Heart left ventricle (tissue), 13 donors: ENCODE results near the gene DNAAF3.

ENCODE experiments used
- POLR2A ChIP-seq, 2 donors: fragments of 450-650 bp; IDR thresholded peaks; one replicate each; pipeline ENCODE4 v1.6.1; 2017; ENCODE audit warnings: antibody characterized with exemption in 2 of 2, mild to moderate bottlenecking in 2 of 2, moderate library complexity in 2 of 2
- TF ChIP-seq, protein P1 (sequence below), 12 donors: fragments of 200-600 bp; sonication (generic) in 4 of 12; IDR thresholded peaks; one replicate each; pipeline versions ENCODE4 v1.5.0 to v1.8.0; 2018 to 2022; ENCODE audit warnings: antibody characterized with exemption in 12 of 12, mild to moderate bottlenecking in 5 of 12
- donor health status: ischemic (EF 13 %, LVEDD 7.1; RV severe dilation, severe dysfunction).
- donor health status: DM: no; HTN: yes; CAD: no.
- donor health status: DM: no; HTN: no; CAD: no.
- donor health status: ischemic (EF 25% LVEDD 6.9; RV normal size, moderate dysfunction).
- donor health status: ischemic (EF 25% LVEDD 5.7; RV mildly dilated, moderate dysfunction).
- donor health status: ischemic (EF 35%, LVEDD 5.7; RV mildly dilated, moderate dysfunction).
- donor health status: nonischemic (EF 11% LVEDD 7.7; RV severe dilation, severe dysfunction).
- donor health status: DM: yes; HTN: yes; CAD: no.
- donor health status: PGD.
- donor health status: ischemic (EF 29% LVEDD 5.4; RV normal size, mild dysfunction).
- donor health status: nonischemic (EF 23%, LVEDD 6.1; RV moderate dilation, normal function).

DNA sequence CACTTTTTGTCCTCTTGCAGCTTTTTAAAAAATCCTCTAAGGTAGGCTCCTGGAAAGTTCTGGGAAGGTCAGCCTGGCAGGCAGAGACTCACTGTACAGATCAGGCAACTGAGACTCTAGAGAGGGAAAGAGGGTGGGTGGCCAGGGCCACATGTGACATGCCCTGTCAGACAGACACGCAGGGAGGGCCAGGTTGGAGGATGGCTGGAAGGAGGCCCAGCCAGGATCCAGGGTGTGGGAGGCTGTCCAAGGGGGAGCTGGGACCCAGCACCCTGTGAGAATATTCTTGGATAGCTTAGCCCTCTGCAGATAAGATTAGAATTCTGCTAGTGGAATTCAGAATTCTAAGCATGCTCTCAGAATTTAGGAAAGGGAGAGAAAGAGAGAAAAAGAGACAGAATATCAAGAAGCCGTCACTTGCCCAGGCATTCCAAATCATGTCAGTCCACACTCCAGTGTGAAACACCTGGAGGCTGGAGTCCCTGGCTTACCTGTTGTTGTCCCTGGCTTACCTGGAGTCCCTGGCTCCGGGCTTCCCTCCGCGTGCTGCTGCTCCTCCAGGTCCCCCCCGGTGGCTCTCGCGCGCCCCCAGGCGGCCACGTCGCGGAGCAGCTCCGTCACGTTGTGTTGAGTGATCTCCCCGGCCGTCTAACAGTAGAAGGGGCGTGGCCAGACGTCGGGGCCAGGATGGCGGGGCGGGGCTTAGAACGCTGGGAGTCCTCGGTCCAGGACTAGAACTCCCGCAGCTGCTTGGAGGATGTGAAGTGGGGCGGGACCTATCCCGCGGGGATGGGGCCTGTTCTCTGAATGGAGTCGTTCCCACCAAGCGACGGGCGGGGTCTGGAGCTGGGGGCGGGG, 6.1 kb downstream of the DNAAF3 start:
- TF ChIP-seq, protein P1, sequence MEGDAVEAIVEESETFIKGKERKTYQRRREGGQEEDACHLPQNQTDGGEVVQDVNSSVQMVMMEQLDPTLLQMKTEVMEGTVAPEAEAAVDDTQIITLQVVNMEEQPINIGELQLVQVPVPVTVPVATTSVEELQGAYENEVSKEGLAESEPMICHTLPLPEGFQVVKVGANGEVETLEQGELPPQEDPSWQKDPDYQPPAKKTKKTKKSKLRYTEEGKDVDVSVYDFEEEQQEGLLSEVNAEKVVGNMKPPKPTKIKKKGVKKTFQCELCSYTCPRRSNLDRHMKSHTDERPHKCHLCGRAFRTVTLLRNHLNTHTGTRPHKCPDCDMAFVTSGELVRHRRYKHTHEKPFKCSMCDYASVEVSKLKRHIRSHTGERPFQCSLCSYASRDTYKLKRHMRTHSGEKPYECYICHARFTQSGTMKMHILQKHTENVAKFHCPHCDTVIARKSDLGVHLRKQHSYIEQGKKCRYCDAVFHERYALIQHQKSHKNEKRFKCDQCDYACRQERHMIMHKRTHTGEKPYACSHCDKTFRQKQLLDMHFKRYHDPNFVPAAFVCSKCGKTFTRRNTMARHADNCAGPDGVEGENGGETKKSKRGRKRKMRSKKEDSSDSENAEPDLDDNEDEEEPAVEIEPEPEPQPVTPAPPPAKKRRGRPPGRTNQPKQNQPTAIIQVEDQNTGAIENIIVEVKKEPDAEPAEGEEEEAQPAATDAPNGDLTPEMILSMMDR (IDR thresholded peaks at IDR 0.05): peak; percentile 74 to 92 (median 86)
- TF ChIP-seq POLR2A (IDR thresholded peaks at IDR 0.05): no peak
